ENCODE measurements around the gene SSBP2.
"Not testable (repeated sequence)": the region's sequence is repeated elsewhere in the genome, so short reads cannot be mapped to it uniquely, and the experiment has no call there.

SSBP2 gene

DNA sequence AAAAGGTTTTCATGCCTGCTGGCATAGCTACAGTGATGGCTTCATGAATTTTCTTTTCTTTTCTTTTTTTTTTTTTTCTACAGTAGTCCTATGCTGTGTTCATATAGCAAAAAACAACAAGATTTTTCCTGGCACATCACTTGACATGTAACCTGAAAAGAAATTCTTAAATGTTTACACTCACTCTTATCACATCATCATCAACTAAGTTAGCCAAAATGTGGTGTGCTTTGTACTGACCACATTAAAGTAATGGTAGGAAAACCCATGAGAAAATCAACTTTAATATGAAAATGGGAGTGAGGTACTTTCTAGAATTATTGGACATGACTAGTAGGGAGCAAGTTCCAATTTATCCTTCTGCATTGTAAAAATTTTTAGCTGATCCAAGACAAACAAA, 146.7 kb downstream of the SSBP2 start:
- DNase-seq (ENCODE audit: low read depth in 2 of 3, low spot score in 1 of 3): no peak

DNA sequence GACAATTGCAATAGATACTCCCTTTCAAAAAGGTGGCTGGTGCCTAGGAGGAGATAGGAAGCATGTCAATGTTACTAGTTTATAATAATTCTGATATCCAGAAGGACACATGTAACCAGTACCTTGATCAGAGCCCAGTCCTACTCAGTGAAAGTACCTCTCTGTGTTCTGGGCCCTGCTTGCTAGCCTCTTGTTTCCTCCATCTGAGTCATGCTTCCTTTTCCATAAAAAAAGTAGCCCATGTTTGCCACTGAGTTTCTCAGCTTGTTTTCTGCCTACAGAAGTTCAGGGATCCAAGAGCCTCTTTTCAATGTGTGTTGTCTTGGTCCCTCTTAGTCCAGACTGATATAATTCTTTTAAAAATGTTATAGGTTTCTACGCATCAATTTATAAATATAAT, 149.0 kb downstream of the SSBP2 start:
- no peak for DNase-seq (ENCODE audit: low read depth in 2 of 3, low spot score in 1 of 3)

DNA sequence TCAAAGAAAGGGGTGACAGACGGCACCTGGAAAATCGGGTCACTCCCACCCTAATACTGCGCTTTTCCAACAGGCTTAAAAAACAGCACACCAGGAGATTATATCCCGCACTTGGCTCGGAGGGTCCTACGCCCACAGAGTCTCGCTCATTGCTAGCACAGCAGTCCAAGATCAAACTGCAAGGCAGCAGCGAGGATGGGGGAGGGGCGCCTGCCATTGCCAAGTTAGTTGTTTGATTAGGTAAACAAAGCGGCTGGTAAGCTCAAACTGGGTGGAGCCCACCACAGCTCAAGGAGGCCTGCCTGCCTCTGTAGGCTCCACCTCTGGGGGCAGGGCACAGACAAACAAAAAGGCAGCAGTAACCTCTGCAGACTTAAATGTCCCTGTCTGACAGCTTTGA, 158.8 kb downstream of the SSBP2 start:
- not testable (repeated sequence) for DNase-seq (ENCODE audit: low read depth in 2 of 3, low spot score in 1 of 3)

DNA sequence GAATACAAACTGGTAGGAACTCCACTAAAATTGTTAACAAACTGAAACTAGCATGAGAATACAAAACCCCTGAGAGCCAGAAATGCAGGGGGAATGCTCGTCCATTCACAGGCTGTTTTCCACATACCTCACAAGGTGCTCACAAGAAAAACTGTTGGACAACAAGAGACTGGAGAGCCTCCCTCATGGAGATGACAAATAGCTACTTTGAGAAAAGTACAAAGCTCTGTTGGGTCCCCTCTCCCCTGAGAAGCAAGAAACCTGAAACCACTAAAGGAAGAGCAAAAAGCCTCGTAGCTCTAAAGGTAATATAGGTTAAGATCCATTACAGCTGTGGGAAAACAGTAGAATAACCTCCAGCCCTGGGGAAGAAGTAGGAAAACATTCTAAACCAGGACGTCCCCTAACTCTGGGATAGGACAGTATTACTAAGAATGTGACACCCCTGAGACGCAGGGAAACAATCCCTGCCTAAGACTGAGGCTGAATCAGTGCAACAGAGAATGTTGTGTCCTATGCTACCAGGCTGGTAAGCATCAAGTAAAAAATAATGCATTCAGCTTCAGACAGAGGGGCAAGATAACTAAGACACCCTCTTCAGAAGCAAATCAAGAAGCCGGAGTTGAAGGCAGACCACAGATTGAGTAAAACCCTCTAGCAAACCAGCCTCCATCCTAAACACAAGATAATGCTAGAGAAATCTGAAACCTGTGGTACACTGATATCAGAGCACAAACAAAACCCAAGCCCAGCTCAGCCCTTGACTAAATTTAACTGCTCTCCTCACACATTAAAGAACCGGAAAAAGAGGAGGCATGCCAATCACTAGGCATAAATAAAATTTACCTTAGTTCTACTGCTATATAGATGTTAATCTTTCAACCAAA, 160.2 kb downstream of the SSBP2 start:
- no peak for DNase-seq (ENCODE audit: low read depth in 2 of 3, low spot score in 1 of 3)

DNA sequence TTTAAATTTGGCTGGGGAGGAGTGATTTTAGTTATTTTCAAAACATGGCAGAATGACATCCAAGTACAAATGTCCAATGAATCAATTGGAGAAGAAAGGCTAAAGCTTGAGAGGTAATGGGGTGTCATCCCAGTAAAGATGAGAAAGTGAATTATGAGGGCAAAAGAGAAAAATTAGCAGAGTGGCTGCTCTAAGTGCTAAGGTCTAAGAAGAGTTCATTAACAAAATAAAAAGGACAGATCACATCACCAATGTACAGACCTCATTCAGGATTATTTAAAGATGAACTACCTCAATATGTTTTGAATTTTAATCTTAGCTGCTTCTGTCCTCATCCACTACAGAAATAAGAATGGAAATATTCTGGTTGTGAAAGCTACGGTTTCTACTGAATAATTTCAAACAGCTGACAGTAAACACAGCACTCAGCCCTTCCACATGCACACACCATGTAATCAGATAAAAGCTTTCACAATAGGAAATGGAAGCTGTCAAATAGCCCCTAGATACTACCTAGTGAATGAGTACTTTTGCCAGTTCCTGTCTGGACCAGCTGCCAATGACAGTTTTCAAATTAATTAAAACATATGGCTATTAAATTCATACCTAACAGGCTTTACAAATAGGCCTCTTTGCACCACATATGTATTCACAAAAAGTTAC, 171.5 kb downstream of the SSBP2 start:
- DNase-seq (ENCODE audit: low read depth in 2 of 3, low spot score in 1 of 3): no peak

DNA sequence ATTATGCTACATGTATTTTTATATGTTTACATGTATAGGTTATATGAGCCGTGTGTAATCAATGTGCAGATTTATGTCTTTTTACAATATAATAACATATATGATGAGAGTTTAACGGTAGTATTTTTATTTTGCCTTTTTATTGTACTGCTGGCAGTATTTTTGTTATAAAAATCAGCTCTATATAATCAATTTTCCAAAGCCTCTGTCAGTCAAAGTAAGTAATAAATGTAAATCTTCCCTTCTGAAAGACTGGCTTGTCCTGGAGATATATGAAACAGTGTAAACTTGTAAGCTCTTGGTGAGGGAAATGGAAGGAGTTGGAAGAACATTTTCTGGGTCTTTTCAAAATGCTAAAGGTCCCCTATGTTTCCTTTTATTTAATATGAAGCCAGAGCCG, 173.8 kb downstream of the SSBP2 start:
- DNase-seq (ENCODE audit: low read depth in 2 of 3, low spot score in 1 of 3): no peak

DNA sequence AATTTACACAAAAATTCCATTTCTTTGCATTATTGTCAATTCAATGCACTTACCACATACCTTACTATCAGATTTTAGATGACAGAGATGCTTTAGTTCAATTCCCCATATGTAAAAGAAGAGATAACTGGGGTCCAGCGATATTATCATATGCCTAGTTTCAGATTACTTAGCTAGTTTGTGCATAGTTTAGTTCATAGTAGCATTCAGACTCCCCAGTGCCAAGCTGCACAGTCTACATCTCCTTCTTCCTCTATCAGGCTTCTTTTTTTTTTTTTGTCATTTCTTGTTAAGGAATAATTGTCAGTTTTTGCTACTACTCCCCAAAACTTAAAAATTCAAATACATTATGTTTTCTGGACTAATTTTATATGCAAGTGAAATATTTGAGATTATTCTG, 175.0 kb downstream of the SSBP2 start:
- DNase-seq (ENCODE audit: low read depth in 2 of 3, low spot score in 1 of 3): no peak

DNA sequence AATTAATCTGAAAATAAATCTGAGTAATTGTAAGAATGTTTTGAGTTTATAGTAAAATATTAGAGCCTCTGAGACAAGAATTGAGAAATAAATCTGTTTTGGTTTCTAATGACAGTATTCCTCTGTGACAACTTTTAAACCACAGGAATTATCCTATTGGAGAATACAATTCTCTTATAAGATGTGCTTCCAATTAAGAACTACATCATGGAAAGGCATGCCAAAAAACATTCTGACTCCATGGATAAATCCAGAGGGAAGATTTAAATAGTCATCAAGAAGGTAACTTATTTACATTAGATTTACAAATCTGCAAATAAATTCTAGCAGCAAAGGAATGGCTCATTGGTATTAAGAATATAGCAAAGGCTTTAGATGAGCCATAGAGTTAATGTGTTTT, 178.7 kb downstream of the SSBP2 start:
- no peak for DNase-seq (ENCODE audit: low read depth in 2 of 3, low spot score in 1 of 3)

DNA sequence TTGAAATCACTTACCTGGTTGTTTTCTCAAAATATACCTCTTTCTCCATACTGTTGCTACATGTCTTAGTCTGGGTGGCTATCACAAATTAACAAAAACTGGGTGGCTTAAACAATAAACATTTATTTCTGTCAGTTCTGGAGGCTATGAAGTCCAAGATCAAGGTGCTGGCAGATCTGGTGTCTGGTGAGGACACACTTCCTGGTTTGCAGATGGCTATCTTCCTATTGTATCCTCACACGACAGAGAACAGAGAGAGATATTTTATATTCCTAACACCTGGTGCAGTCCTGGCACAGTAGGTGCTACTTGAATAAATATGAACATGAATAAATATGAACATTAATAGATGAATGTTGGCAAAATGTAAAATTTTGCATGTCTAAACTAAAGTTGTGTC, 192.7 kb downstream of the SSBP2 start:
- DNase-seq (ENCODE audit: low read depth in 2 of 3, low spot score in 1 of 3): no peak

DNA sequence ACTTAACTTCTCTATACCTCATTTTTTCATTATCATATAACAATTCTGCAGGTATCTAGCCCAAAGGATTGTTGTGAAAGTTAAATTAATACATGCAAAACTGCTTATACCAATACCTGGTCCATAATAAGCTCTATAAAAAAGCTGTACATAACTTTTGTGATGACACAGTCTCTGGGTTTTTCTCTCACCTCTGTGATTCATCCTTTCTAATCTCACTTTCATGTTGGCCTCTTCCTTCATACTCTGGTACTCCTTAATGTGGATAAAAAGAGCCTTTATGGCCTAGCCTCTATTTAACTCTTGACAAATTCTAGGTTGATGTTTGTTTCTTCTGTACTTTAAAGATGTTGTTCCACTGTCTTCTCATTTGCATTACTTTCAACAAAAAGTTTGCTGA, 194.1 kb downstream of the SSBP2 start:
- DNase-seq (ENCODE audit: low read depth in 2 of 3, low spot score in 1 of 3): no peak

DNA sequence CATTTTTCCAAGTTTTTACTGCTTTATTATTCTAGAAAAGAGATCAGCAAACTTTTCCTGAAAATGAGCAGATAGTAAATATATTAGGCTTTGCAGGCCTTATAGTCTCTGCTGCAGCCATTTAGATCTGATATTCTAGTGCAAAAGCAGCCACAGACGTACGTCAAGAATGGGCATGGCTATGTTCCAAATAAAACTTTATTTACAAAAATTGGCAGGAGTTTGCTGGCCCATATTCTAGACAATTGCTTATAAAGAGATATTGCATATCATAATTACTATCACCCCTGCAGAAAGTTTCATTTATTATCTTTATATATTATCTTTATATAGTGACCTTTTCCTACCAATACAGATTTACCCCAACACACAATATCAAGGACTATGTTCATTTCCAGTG, 195.0 kb downstream of the SSBP2 start:
- no peak for DNase-seq (ENCODE audit: low read depth in 2 of 3, low spot score in 1 of 3)

DNA sequence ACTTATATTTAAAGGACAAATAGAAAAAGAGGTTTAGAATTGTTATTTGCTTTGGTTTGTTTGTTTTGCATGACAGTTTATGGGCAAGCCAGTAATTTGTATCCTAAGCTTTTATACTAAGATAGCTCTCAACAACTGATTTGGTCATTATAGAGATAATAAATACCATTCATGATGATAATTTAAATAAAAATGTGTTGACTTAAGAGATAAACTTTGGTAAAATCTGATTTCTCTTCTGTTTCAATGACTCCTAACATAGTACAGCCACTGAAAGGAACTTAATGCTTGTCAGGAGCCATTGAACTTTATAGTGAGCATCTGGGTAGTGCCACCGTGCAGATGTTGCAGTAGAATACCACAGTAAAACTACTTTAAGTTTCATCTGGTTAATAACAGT, 196.2 kb downstream of the SSBP2 start:
- DNase-seq (ENCODE audit: low read depth in 2 of 3, low spot score in 1 of 3): no peak

DNA sequence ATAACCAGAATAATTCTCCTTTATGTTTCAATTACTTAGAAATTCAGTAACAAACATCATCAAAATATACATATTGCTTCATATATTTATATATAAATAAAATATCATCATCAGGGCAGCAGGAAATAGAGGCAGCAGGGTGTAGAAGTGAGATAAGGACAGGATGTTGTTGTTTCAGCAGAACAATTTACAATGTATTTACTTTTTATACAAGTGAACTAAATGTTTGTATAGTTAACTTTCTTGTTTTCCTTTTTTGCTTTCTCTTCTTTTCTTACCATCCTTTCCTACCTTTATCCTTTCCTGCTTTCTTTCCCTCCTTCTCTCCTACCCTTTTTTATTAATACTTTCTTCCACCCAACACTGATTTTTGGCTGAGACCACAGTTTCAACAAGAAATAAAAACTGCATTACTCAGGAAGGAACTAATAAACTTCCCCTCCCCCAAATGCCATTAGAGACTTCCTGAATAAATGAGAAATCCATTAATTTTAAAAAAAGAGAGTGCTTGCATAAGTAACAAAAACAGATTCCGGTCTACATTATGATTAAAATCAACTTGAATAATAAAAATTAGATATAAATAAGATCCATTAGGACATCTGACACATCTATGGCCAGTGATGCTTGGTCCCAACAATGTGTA, 197.2 kb downstream of the SSBP2 start:
- DNase-seq (ENCODE audit: low read depth in 2 of 3, low spot score in 1 of 3): no peak

DNA sequence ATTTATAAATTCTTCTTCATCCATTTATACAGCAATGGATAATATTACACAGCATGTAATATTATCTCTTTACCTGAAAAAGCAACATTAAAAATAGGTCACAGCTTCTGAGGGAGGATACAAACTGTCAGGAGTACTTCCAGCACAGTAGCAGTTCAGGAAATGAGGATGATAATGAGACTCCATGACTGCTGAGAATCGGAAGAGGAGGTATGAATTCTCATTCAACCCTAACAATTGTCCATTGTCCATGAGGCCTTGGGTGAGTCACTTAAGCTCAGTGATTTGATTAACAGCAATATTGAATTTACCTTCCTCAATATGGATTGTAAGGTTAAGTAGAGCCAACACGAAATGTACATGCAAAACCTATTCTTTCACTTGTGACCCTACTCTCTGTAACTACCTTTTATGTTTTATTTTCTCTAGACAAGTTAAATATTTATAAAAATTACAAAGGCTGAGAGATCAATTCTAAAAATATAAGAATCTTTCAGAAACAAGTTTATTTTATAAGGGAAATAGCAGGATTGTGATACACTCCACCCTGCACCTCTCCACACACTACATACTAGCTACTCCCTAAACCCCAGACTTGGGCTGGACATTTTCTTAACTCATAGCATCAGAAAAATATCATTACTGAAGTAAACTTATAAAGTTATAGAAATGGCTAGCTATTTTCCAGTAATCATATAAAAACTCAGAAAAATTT, 197.9 kb downstream of the SSBP2 start:
- DNase-seq (ENCODE audit: low read depth in 2 of 3, low spot score in 1 of 3): no peak

DNA sequence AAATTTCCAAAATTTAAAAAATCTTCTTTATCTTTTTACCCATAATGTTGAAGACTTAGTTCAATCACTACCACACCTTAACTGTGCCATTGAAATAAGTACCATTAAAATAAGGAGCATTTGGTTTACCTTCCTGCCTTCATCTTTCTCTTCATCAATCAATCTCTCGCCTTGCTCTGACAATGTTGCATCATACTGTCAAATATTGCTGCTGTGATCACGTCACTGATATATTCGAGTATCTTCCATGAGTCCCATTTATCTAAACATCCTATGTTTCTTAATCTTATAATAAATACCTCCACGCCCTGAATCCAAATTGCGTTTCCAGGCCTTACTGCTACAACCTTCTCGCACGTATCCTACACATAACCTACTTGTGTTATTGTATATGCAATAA, 201.8 kb downstream of the SSBP2 start:
- DNase-seq (ENCODE audit: low read depth in 2 of 3, low spot score in 1 of 3): no peak

DNA sequence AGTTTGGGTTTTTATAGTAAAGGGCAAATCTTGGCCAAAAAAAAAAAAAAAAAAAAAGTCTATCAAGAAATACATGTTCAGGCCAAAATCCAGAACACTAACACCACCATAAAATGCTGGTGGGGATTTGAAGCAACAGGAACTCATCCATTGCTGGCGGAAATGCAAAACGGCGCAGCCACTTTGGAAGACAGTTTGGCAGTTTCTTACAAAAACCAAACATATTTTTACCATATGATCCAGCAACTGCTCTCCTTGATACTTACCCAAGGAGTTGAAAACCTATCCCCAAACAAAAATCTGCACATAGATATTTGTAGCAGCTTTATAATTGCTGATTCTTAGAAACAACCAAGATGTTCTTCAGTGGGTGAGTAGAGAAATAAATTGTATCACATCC, 203.9 kb downstream of the SSBP2 start:
- no peak for DNase-seq (ENCODE audit: low read depth in 2 of 3, low spot score in 1 of 3)

DNA sequence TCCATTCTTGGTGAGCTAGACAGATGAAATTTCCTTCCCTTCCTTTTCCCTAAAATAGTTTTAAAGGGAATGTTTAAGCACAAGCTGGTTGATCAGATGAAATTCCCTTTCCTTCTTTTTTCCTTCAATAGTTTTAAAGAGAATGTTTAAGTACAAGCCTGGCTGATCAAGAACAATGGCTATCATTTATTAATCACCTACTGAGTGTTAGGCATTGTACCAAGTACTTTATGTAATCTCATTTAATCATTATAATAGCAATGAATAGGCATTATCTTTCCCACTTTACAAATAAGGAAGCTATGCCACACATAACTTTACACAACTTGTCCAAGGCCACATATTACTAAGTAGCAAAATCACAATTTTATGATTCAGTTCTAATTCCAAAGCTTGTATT, 205.0 kb downstream of the SSBP2 start:
- no peak for DNase-seq (ENCODE audit: low read depth in 2 of 3, low spot score in 1 of 3)

DNA sequence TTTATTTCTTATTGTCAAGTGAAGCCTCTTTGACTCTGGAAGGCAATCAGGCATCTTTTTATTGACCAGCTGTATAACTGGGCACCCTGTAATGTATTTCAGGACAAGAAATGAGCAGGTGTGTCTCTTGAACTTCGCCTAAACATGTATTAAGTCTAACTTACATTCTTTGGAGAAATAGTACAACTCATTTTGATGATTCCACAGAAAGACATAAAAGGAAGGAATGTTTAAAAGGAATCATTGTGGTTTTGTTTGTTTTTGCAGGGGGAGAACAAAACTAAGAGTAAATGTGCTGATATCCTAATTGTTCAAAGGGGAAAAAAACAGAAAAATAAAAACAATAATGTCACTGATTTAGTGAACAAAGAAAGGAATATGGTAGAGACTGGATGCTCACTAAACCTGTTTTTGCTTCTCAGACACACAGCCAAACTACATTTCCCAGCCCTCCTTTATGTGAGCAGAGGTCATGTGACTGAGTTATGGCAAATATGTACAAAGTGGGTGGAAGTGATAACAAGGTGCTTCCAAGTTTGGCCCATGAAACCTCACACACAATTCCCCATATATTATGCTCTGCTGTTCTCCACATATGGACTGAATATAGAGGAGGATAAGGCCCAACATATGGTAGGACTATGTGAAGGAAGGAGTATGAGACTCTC, 206.4 kb downstream of the SSBP2 start:
- no peak for DNase-seq (ENCODE audit: low read depth in 2 of 3, low spot score in 1 of 3)

DNA sequence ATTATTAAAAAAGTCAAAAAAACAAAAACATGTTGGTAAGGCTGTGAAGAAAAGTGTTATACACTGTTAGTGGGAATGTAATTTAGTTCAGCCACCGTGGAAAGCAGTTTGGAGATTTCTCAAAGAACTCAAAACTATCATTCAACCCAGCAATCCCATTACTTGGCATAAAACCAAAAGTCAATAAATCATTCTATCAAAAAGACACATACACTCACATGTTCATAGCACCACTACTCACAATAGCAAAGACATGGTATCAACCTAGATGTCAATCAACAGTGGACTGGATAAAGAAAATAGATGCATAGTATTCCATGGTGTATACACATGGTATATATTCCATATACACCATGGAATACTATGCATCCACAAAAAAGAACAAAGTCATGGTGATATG, 208.7 kb downstream of the SSBP2 start:
- DNase-seq (ENCODE audit: low read depth in 2 of 3, low spot score in 1 of 3): no peak

DNA sequence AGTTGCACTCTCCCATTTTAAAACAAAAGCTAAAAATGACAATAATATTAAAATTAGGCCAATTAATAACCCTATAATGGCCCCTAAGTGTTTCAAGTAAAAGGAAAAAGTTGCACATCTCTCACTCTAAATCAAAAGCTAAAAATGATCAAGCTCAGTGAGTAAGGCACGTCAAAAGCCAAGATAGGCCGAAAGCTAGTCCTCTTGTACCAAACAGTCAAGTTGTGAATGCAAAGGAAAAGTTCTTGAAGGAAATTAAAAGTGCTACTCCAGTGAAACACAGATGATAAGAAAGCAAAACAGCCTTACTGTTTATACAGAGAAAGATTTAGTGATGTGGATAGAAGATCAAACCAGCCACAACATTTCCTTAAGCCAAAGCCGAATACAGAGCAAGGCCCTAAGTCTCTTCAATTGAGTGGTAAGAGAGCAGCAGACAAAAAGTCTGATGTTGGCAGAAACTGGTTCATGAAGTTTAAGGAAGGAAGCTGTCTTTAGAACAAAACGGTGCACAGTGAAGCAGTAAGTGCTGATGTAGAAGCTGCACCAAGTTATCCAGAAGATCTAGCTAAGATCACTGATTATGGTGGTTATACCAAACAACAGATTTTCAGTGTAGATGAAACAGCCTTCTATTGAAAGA, 212.9 kb downstream of the SSBP2 start:
- no peak for DNase-seq (ENCODE audit: low read depth in 2 of 3, low spot score in 1 of 3)

DNA sequence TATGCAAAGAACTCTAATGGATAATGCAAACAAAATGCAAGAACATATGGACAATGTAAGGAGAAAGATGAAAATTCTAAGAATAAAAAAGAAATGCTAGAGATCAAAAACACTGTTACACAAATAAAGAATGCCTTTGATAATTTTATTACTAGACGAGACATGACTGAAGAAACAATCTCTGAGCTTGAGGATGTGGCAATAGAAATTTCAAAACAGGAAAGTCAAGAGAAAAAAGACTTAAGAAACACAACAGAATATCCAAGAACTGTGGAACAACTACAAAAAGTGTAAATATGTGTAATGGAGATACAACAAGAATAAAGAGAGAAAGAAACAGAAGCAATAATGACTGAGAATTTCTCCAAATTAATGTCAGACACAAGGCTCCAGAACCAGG, 216.5 kb downstream of the SSBP2 start:
- DNase-seq (ENCODE audit: low read depth in 2 of 3, low spot score in 1 of 3): no peak

All from stimulated activated CD4-positive, alpha-beta T cell treated with anti-CD3 and anti-CD28 coated beads, Interleukin-12 subunit alpha, Interleukin-12 subunit beta, amount 100 ng/mL, for 48 hours (primary cell).